Cardiac septum (tissue), 1 donor: ENCODE data around the gene ARHGEF16. TPM values are rescaled to one million over a fixed set of nuclear protein-coding genes. Genes with fewer than 3 reads are reported as not detected.

Source experiments
- DNase-seq: peaks from one replicate; pipeline ENCODE4 v3.0.0-alpha.2; 2020; ENCODE audit warnings: low spot score
- intact Hi-C: fragments of 100-400 bp; cut with DNase I; formaldehyde crosslinking; loops from one replicate; pipeline ENCODE4 v1.14.0; 2022
- total RNA-seq: library from RNA; stranded (reverse); fragmentation: NEBNext Ultra II Directional; extraction: Animal tissue kit (Norgen Biotek cat#: 25700); gene quantifications from one replicate; pipeline ENCODE4 v1.2.1, GENCODE V29; 2021
- donor health status: DM: no; HTN: no; CAD: no.

ARHGEF16 gene
- total RNA-seq, 1 donor from 2014 or later: 0.57 TPM

GRCh38 chr1:3492545-3493246, 38.2 kb downstream of the ARHGEF16 start:
- DNase-seq: no peak
- intact Hi-C loops: loop anchor here (5.0 kb wide), 1 partner anchor 75 kb away; no protein-coding TSS in a partner anchor

- intact Hi-C loops: loop anchor here (5.0 kb wide), 1 partner anchor 73 kb away; no protein-coding TSS in a partner anchor
- no peak for DNase-seq
Measured at GRCh38 chr1:3494321-3495308, 40.1 kb downstream of the ARHGEF16 start.

- intact Hi-C loops: no loop called here
- no peak for DNase-seq
Measured at GRCh38 chr1:3495776-3496745, 41.6 kb downstream of the ARHGEF16 start.

GRCh38 chr1:3496916-3497315, 42.5 kb downstream of the ARHGEF16 start:
- intact Hi-C loops: no loop called here
- DNase-seq: no peak

- intact Hi-C loops: no loop called here
- no peak for DNase-seq
Measured at GRCh38 chr1:3497521-3497920, 43.1 kb downstream of the ARHGEF16 start.

- DNase-seq: no peak
- intact Hi-C loops: no loop called here
Measured at GRCh38 chr1:3498246-3498930, 43.9 kb downstream of the ARHGEF16 start.

- no peak for DNase-seq
- intact Hi-C loops: no loop called here
Measured at GRCh38 chr1:3498986-3499385, 44.5 kb downstream of the ARHGEF16 start.

GRCh38 chr1:3499611-3500010, 45.1 kb downstream of the ARHGEF16 start:
- intact Hi-C loops: no loop called here

GRCh38 chr1:3500265-3500835, 45.9 kb downstream of the ARHGEF16 start:
- intact Hi-C loops: no loop called here
- DNase-seq: no peak

More at GRCh38 chr1:3499611-3500010, 45.1 kb downstream of the ARHGEF16 start:
- no peak for DNase-seq

GRCh38 chr1:3501437-3501836, 47.0 kb downstream of the ARHGEF16 start:
- no peak for DNase-seq
- intact Hi-C loops: no loop called here

- DNase-seq: peak; percentile 82
- intact Hi-C loops: no loop called here
Measured at GRCh38 chr1:3501856-3502640, 47.6 kb downstream of the ARHGEF16 start.

GRCh38 chr1:3502641-3503524, 48.4 kb downstream of the ARHGEF16 start:
- intact Hi-C loops: no loop called here
- DNase-seq: no peak

- no peak for DNase-seq
- intact Hi-C loops: no loop called here
Measured at GRCh38 chr1:3503525-3503886, 49.0 kb downstream of the ARHGEF16 start.

- intact Hi-C loops: no loop called here
- no peak for DNase-seq
Measured at GRCh38 chr1:3504151-3504821, 49.8 kb downstream of the ARHGEF16 start.

GRCh38 chr1:3504822-3505153, 50.3 kb downstream of the ARHGEF16 start:
- DNase-seq: no peak
- intact Hi-C loops: no loop called here

GRCh38 chr1:3505161-3505560, 50.7 kb downstream of the ARHGEF16 start:
- intact Hi-C loops: no loop called here
- no peak for DNase-seq
